ENCODE data around the gene RPS19.
"Not testable (repeated sequence)": the region's sequence is repeated elsewhere in the genome, so short reads cannot be mapped to it uniquely, and the experiment has no call there.

RPS19 gene

GRCh38 chr19:41911889-41912731, 52.1 kb downstream of the RPS19 start:
- H3K4me3 ChIP-seq (ENCODE audit: low read depth, low read length) = no peak overlapping the region
- TF ChIP-seq, protein P1, sequence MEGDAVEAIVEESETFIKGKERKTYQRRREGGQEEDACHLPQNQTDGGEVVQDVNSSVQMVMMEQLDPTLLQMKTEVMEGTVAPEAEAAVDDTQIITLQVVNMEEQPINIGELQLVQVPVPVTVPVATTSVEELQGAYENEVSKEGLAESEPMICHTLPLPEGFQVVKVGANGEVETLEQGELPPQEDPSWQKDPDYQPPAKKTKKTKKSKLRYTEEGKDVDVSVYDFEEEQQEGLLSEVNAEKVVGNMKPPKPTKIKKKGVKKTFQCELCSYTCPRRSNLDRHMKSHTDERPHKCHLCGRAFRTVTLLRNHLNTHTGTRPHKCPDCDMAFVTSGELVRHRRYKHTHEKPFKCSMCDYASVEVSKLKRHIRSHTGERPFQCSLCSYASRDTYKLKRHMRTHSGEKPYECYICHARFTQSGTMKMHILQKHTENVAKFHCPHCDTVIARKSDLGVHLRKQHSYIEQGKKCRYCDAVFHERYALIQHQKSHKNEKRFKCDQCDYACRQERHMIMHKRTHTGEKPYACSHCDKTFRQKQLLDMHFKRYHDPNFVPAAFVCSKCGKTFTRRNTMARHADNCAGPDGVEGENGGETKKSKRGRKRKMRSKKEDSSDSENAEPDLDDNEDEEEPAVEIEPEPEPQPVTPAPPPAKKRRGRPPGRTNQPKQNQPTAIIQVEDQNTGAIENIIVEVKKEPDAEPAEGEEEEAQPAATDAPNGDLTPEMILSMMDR (IDR thresholded peaks at IDR 0.05; ENCODE audit: borderline replicate concordance, insufficient read depth, low read depth, low read length) = no peak

DNA sequence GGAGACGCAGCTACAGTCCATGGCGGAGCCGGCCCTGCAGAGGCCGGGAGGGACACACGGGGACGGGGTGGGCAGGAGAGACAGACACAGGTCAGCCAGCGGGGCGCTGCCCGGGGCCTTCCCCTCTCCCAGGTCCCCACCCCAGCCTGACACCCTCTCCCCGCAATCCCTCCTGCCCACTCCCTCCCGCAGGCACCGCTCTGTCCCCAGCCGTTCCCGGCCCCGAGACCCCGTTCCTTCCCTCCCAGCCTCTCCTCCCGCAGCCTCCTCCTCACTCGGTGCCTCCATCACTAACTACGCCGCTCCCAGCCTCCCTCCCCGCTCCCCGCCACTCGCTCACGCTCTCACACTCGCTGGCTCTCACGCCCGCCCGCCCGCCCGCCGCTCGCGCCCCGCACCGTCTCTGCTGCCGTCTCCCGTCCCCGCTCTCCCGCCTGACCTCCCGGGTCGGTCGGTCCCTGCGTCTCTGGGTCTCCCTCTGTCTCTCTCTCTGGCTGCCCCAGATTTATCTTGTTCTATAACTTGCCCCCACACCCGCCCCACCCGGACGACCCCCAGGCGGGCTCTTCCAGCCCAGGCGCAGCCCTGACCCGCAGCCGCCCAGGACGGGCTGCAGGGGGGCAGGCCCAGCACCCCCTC, 53.0 kb downstream of the RPS19 start:
- TF ChIP-seq, protein P1 (IDR thresholded peaks at IDR 0.05; ENCODE audit: borderline replicate concordance, insufficient read depth, low read depth, low read length) = no peak
- H3K4me3 ChIP-seq (ENCODE audit: low read depth, low read length) = no peak overlapping the region

DNA sequence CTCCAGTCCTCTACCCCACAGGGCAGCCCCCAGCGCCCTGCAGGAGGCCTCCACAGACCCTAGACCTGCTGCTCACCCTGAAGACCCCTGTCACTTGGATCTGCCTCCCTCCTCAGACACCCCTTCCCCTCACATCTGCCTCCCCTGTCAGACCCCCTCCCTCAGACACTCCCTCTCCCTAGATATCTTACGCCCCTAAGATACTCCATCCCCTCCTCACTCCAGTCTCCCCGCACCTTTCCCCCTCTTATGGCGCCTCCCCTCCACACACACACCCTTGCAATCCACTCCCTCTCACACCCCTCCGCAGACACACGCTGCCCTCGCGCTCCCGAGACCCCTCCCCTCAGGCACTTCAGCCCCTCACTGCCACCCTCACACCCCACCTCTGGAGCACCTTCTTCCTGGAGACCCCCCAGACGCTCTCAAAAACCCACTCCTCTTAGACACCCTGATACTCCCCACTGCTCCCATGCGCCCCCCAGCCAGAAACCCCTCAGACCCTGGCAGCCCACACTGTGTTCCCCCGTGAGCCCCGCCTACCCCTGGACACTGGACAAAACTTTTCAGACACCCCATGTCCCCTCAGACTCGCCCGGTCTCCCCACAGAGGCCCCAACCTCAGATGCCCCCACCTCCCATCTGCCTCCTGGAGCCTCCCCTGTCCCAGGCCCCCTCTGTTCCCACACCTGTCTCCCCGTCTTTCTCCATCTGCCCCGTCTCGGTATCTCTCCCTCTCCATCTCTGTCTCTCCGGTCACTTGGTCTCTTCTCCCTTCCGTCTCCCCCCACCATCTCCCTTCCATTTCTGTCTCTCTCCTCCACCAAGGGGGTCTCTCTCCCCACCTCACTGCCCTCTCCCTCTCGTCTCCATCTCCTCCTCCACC, 53.7 kb downstream of the RPS19 start:
- H3K4me3 ChIP-seq (ENCODE audit: low read depth, low read length) = no peak overlapping the region
- TF ChIP-seq, protein P1 (IDR thresholded peaks at IDR 0.05; ENCODE audit: borderline replicate concordance, insufficient read depth, low read depth, low read length) = no peak

DNA sequence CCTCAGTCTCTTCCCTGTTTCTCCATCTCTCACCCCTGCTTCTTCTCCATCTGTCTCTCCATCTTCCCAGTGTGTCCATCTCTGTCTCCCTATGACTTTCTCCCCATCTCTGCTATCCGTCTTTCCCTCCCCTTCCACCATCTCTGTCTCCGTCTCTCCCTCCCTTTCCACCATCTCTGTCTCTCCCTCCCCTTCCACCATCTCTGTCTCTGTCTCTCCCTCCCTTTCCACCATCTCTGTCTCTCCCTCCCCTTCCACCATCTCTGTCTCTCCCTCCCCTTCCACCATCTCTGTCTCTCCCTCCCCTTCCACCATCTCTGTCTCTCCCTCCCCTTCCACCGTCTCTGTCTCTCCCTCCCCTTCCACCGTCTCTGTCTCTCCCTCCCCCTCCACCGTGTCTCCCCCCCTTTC, 54.4 kb downstream of the RPS19 start:
- not testable (repeated sequence) for H3K4me3 ChIP-seq (ENCODE audit: low read depth, low read length)

DNA sequence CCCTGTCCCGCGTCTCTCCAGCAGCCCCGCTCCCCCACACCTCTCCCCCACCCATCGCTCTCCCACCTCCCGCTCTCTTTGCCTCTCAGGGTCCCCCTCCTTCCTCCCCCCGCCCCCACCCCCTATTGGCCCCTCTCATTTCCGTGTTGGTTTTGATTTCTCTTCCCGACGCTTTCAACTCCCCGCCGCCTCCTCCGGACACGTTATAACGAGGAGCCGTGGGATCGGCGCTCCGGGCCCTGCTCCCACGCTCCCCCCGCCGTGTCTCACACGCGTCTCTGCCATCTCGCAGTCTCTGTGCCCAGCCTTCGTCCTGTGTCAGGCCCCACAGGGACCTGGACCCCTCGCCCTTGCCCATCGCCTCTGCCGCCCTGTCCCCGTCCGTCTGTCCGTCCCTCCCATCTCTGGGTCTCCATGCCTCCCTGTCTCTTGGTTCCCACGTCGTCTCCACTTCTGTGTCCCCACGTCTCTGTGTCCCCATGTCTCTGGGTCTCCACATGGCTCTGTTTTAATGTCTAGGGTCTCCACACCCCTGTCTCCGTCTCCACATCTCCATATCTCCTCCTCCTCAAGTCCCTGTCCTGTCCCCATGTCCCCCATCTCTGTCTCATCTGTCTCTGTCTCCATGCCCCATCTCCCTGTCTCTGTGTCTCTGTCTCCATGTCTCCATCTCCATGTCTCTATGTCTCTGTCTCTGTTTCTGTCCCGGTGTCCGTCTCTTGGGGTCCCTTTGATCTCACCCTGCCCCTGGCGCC, 55.1 kb downstream of the RPS19 start:
- TF ChIP-seq, protein P1 (IDR thresholded peaks at IDR 0.05; ENCODE audit: borderline replicate concordance, insufficient read depth, low read depth, low read length) = no peak
- H3K4me3 ChIP-seq (ENCODE audit: low read depth, low read length) = no peak overlapping the region

- TF ChIP-seq, protein P1 (IDR thresholded peaks at IDR 0.05; ENCODE audit: borderline replicate concordance, insufficient read depth, low read depth, low read length) = no peak
- H3K4me3 ChIP-seq (ENCODE audit: low read depth, low read length) = no peak overlapping the region
These were observed 55.8 kb downstream of the RPS19 start for GRCh38 chr19:41915776-41916414.

Data from GM12875 (cell line).